H1 (cell line): ENCODE data around the gene ELMO2. TPM values are rescaled to one million over a fixed set of nuclear protein-coding genes. Genes with fewer than 3 reads are reported as not detected.

ENCODE experiments used
- CHD7 ChIP-seq: fragments of 300-600 bp; sonication (generic); IDR thresholded peaks from 2 replicates; pipeline ENCODE4 v1.7.1; 2012; ENCODE audit warnings: low read length, moderate library complexity, mild to moderate bottlenecking, inconsistent platforms; ENCODE audit not compliant: insufficient replicate concordance
- EP300 ChIP-seq, 2 experiments: IDR thresholded peaks; 1 replicate in 1 of 2; 2 replicates in 1 of 2; pipeline ENCODE4 v1.6.1; 2011 to 2012; ENCODE audit warnings: low read depth in 2 of 2, low read length in 2 of 2, mild to moderate bottlenecking in 2 of 2, borderline replicate concordance in 1 of 2, inconsistent platforms in 1 of 2, moderate library complexity in 1 of 2
- KDM4A ChIP-seq: IDR thresholded peaks from one replicate; pipeline ENCODE4 v1.7.1; 2012; ENCODE audit warnings: low read depth, mild to moderate bottlenecking, moderate library complexity, low read length, inconsistent platforms; ENCODE audit not compliant: severe bottlenecking
- NANOG ChIP-seq: IDR thresholded peaks from 2 replicates; pipeline ENCODE4 v1.6.1; 2011; ENCODE audit warnings: low read length, low read depth, mild to moderate bottlenecking, inconsistent platforms; ENCODE audit not compliant: insufficient read depth, poor library complexity, severe bottlenecking
- SIN3A ChIP-seq, 2 experiments: IDR thresholded peaks in 1 of 2; conservative IDR thresholded peaks in 1 of 2; 2 replicates each; pipeline ENCODE4 v1.6.1; 2011 to 2012; ENCODE audit warnings: low read length in 2 of 2, improper control_type of control experiment in 1 of 2, low read depth in 1 of 2, mild to moderate bottlenecking in 1 of 2
- SP2 ChIP-seq: IDR thresholded peaks from 2 replicates; pipeline ENCODE4 v1.6.1; 2012; ENCODE audit warnings: mild to moderate bottlenecking, low read length, inconsistent platforms
- SUZ12 ChIP-seq: fragments of 200-600 bp; sonication (generic); IDR thresholded peaks from 2 replicates; pipeline ENCODE4 v1.6.1; 2012; ENCODE audit warnings: mild to moderate bottlenecking, inconsistent platforms, low read length, moderate library complexity, mixed read lengths
- TAF7 ChIP-seq: optimal IDR thresholded peaks from 2 replicates; pipeline ENCODE3; 2011; ENCODE audit warnings: low read depth, mild to moderate bottlenecking, inconsistent platforms, low read length, moderate library complexity, borderline replicate concordance
- TCF12 ChIP-seq: IDR thresholded peaks from 2 replicates; pipeline ENCODE4 v1.6.1; 2011; ENCODE audit warnings: low read depth, mild to moderate bottlenecking, low read length
- polyA plus RNA-seq, 7 experiments: library from polyadenylated mRNA; depleted of rRNA in 3 of 7; stranded (reverse) in 5 of 7; unstranded in 2 of 7; fragments of >200 nt in 5 of 7; fragments of 200-250 nt in 2 of 7; gene quantifications; 1 replicate in 5 of 7; 2 replicates in 1 of 7; 4 replicates in 1 of 7; pipeline versions ENCODE4 v1.2.1 to v1.2.3, GENCODE V29; 2011 to 2013; ENCODE audit warnings: missing spikeins in 2 of 7, mixed read lengths in 2 of 7
- total RNA-seq: library from RNA; stranded (reverse); fragmentation: NEBNext Ultra II Directional; extraction: Animal tissue kit (Norgen Biotek cat#: 25700); gene quantifications from 2 replicates; pipeline ENCODE4 v1.2.1, GENCODE V29; 2021

ELMO2 gene
- total and polyA plus RNA-seq, 2 of the 8 experiments (the other 6 are each of a cell fraction or from before 2014, with no cell fraction given): 34.3 to 39.7 TPM

GRCh38 chr20:46388201-46388836, 18.1 kb downstream of the ELMO2 start (continued):
- TF ChIP-seq EP300 (IDR thresholded peaks at IDR 0.05; ENCODE audit: borderline replicate concordance in 1 of 2, low read depth in 2 of 2, low read length in 2 of 2): no peak
- TF ChIP-seq KDM4A: no peak
- TF ChIP-seq SUZ12: no peak
- TF ChIP-seq NANOG: no peak
- TF ChIP-seq SIN3A (conservative IDR thresholded peaks at IDR 0.05 in 1 of 2, IDR thresholded peaks at IDR 0.05 in 1 of 2; ENCODE audit: low read depth in 1 of 2, low read length in 2 of 2): no peak
- no peak for TF ChIP-seq TAF7
- no peak for TF ChIP-seq CHD7
- TF ChIP-seq SP2: no peak
- no peak for TF ChIP-seq TCF12
- TF ChIP-seq, all 59 proteins: peak for 0
